Bronchial epithelial cell (primary cell): ENCODE measurements around the gene PECR. TPM values are rescaled to one million over a fixed set of nuclear protein-coding genes. Genes with fewer than 3 reads are reported as not detected.

Experiments
- DNase-seq: peaks from one replicate; pipeline ENCODE4 v3.0.0-alpha.2; 2010; ENCODE audit warnings: low read depth
- FAIRE-seq: peaks from 2 replicates; lab custom pipeline; 2011; peaks lifted over from hg19 to GRCh38; lab: Jason Lieb, UNC
- H3K27me3 ChIP-seq: 2 replicates; pipeline ENCODE4 v1.5.1; 2011; ENCODE audit warnings: low read length; ENCODE audit not compliant: control insufficient read depth, insufficient read depth
- H3K36me3 ChIP-seq: 2 replicates; pipeline ENCODE4 v1.5.1; 2011; ENCODE audit warnings: low read length; ENCODE audit not compliant: control insufficient read depth, insufficient read depth
- H3K4me3 ChIP-seq: 2 replicates; pipeline ENCODE4 v1.5.1; 2011; ENCODE audit warnings: mild to moderate bottlenecking, low read depth, low read length, control low read depth
- CTCF ChIP-seq: IDR thresholded peaks from 2 replicates; pipeline ENCODE4 v1.5.1; 2011; ENCODE audit warnings: mild to moderate bottlenecking, moderate library complexity, low read length, control low read depth, inconsistent platforms; ENCODE audit not compliant: insufficient read depth, severe bottlenecking
- total RNA-seq: library from RNA; depleted of rRNA; stranded (reverse); fragments of >200 nt; gene quantifications from 2 replicates; pipeline ENCODE4 v1.2.1, GENCODE V29; 2014

The PECR gene
- total RNA-seq, 1 donor from 2014 or later, result 21.3 TPM

DNA sequence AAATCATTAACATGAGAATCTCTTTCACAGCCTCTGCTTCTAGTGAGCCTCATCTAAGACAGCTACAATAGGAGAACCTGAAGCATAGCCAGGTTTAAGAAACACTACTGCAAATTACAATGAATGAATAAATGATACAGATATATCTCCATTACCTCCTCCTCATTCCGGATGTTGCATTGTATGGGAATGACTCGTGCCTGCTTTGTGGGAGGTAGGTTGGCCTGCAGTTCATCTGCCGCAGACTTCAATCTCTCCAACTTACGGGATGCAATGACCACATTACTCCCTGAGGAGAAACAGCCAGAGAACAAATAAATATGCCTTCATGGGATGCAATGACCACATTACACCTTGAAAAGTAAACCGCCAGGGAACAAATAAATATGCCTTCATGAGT lies 15.4 kb downstream of the PECR start:
- Histone ChIP-seq H3K4me3 (no peak overlapping the region), H3K36me3 (no peaks in the 10 kb centered on the region), H3K27me3 (no peaks in the 10 kb centered on the region)
- DNase-seq (peak; percentile 19), FAIRE-seq (no peak)
- no peak for TF ChIP-seq CTCF

DNA sequence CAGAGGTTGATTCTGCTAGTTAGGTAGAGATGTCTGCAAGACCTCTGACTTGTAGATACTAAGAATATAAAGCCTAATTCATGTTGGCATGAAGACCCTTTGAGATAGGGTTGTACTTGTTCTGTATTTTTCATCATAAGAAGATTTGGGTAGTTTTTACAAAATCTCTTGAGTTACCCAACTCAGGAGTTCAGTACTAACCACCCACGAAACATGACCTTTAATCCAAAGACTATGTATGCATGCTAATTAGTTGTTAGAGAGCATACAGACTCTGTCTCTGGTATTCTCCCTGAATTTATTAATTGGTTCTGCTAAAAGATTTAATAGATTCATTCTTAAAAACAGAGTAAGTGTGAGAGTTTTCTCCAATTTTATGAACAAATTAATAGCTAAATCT lies 16.9 kb downstream of the PECR start:
- TF ChIP-seq CTCF, result no peak
- FAIRE-seq (no peak), DNase-seq (no peak)
- Histone ChIP-seq H3K36me3 (no peaks in the 10 kb centered on the region), H3K27me3 (no peaks in the 10 kb centered on the region), H3K4me3 (no peak overlapping the region)

GRCh38 chr2:216064014-216064630 lies 17.5 kb downstream of the PECR start:
- DNase-seq, result no peak
- TF ChIP-seq CTCF, result no peak
- FAIRE-seq, result no peak
- Histone ChIP-seq H3K4me3 (no peak overlapping the region), H3K36me3 (no peaks in the 10 kb centered on the region), H3K27me3 (no peaks in the 10 kb centered on the region)

DNA sequence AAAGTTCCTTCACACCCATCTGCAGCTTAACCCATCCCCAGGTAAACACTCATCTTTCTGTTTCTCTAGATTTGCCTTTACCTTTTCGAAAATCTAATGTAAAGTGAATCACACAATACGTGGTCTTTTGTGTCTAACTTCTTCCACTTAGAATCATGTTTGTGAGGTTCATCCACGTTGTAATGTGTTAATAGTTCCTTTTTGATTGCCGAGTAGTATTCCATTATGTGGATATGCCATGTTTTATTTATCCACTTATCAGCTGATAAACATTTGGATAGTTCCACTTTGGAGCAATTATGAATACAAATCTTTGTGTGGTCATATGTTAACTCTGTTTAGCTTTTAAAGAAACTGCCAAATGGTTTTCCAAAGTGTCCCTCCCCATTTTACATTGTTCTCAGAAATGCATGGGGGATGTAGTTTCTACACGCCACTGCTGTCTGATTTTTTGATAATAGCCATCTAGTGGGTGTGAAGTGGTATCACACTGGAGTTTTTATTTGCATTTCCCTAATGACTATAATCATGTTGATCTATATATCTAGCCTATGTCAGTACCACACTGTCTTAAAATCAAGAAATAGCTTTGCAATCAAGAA lies 22.3 kb downstream of the PECR start:
- no peak overlapping the region for H3K4me3 ChIP-seq
- no peaks in the 10 kb centered on the region for H3K27me3 ChIP-seq
- FAIRE-seq (no peak), DNase-seq (peak; percentile 15)
- peak; percentile 15 for TF ChIP-seq CTCF
- H3K36me3 ChIP-seq, result no peaks in the 10 kb centered on the region

DNA sequence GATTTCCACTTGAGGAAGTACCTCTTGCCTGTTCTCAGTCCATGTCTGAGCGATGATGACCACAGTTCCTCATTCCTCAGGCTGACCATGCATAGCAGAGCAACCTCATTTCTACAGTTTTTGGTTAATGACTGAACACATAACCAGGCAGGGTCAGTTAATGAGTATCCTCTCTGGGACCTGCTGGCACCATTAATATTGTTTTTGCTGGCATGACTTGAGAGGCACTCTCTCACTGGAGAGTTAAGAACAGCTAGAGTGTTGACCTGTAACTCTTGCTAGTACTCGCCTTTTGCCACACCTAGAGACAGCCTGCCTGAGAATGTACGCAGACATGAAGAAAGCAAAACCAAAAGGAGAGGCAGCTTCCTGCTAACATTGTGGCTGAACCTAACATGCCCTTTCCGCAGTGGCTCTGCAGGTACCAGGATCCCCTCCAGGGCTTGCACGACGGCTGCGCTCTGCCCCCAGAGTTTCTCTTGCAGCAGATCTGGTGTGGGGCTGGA lies 23.9 kb downstream of the PECR start:
- TF ChIP-seq CTCF, result no peak
- H3K27me3 ChIP-seq, result no peaks in the 10 kb centered on the region
- H3K36me3 ChIP-seq, result no peaks in the 10 kb centered on the region
- no peak for FAIRE-seq
- H3K4me3 ChIP-seq, result no peak overlapping the region
- DNase-seq, result peak; percentile 70

DNA sequence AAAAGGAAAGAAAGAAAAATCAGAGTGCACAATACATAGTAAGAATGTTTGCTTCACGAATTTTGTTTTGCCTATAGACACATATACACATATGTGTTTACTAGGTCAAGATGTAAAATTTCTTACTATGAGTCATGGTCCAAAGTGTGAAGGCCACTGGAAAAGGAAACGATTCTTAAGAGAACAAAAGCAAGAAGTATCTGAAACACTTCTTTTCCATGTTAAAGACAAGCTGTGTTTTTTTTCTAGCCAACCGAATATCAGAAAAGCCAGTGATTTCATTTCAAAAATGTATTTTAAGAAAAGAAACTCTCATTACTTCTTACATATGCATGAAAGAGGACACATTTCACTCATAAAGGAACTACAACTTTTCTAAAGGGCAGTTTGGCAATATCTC lies 24.9 kb downstream of the PECR start:
- TF ChIP-seq CTCF, result no peak
- no peak overlapping the region for H3K4me3 ChIP-seq
- H3K36me3 ChIP-seq, result no peaks in the 10 kb centered on the region
- no peak for DNase-seq
- no peak for FAIRE-seq
- no peaks in the 10 kb centered on the region for H3K27me3 ChIP-seq
